Upper lobe of left lung (tissue), 6 donors: ENCODE measurements around the gene LILRB5. TPM values are rescaled to one million over a fixed set of nuclear protein-coding genes. Genes with fewer than 3 reads are reported as not detected.
"Not testable (repeated sequence)": the region's sequence is repeated elsewhere in the genome, so short reads cannot be mapped to it uniquely, and the experiment has no call there.

Experiments used
- ATAC-seq, 2 donors: fragments of 200-7000 bp; cut with Tn5 transposase; one replicate each; pipeline ENCODE4 v1.9.1; 2022; ENCODE audit warnings: mild to moderate bottlenecking in 2 of 2, moderate library complexity in 2 of 2; ENCODE audit not compliant: low FRiP score in 2 of 2
- DNase-seq, 2 donors: peaks; one replicate each; pipeline ENCODE4 v3.0.0-alpha.2; 2019 to 2020
- H3K27ac ChIP-seq, 4 donors: fragments of 200-600 bp; sonication (generic); one replicate each; pipeline ENCODE4 v1.5.1; 2016 to 2019
- H3K27me3 ChIP-seq, 4 donors: fragments of 200-600 bp; sonication (generic); one replicate each; pipeline ENCODE4 v1.5.1; 2017 to 2019
- H3K36me3 ChIP-seq, 4 donors: fragments of 200-600 bp; sonication (generic); one replicate each; pipeline ENCODE4 v1.5.1; 2016 to 2019
- H3K4me1 ChIP-seq, 4 donors: fragments of 200-600 bp; sonication (generic); one replicate each; pipeline ENCODE4 v1.5.1; 2018 to 2019
- H3K4me3 ChIP-seq, 4 donors: fragments of 200-600 bp; sonication (generic); one replicate each; pipeline ENCODE4 v1.5.1; 2017 to 2019; ENCODE audit warnings: mild to moderate bottlenecking in 2 of 4, moderate library complexity in 1 of 4
- H3K9me3 ChIP-seq, 4 donors: fragments of 200-600 bp; sonication (generic); one replicate each; pipeline ENCODE4 v1.5.1; 2018 to 2019
- CTCF ChIP-seq, 6 experiments: fragments of 450-650 bp in 4 of 6; fragments of 200-600 bp in 2 of 6; sonication (generic) in 2 of 6; IDR thresholded peaks; one replicate each; pipeline ENCODE4 v1.5.1; 2016 to 2019; ENCODE audit warnings: antibody characterized with exemption in 6 of 6
- EP300 ChIP-seq, 4 donors: sonication (generic); formaldehyde crosslinking; IDR thresholded peaks; one replicate each; pipeline ENCODE4 v1.5.1; 2017; ENCODE audit warnings: antibody characterized with exemption in 4 of 4, control low read depth in 2 of 4
- POLR2A ChIP-seq, 4 donors: fragments of 450-650 bp; IDR thresholded peaks; one replicate each; pipeline ENCODE4 v1.5.1; 2016 to 2017; ENCODE audit warnings: antibody characterized with exemption in 4 of 4, mild to moderate bottlenecking in 2 of 4
- POLR2AphosphoS5 ChIP-seq, 2 donors: sonication (generic); formaldehyde crosslinking; IDR thresholded peaks; one replicate each; pipeline ENCODE4 v1.5.1; 2017; ENCODE audit warnings: antibody characterized with exemption in 2 of 2
- WGBS, 2 donors: methylation state at CpG; one replicate each; pipeline ENCODE4 v1.1.5; 2017 to 2018; 5-methylcytosine and 5-hydroxymethylcytosine counted together
- total RNA-seq, 6 donors: library from RNA; depleted of rRNA in 4 of 6; stranded (reverse); fragments of >200 nt in 4 of 6; gene quantifications; one replicate each; pipeline versions ENCODE4 v1.1.0 to v1.2.1, GENCODE V29; 2016 to 2021
- donor health status: DM: no; HTN: no; CAD: no; lungs with moderate emphysema.
- donor health status: DM: no; HTN: yes; CAD: no; lungs with severe emphysema.

Gene LILRB5
- total RNA-seq, 6 donors from 2014 or later = 5.1 to 54.5 (median 10.0) TPM

GRCh38 chr19:54252845-54253244, 4.2 kb downstream of the LILRB5 start:
- Histone ChIP-seq H3K9me3 (no peaks in the 10 kb centered on the region), H3K4me3 (no peak overlapping the region), H3K4me1 (peaks cover 0 to 6% (median 0%) of the 10 kb centered on the region in 4 donors), H3K27ac (no peak overlapping the region), H3K27me3 (peaks cover 0 to 4% (median 0%) of the 10 kb centered on the region in 4 donors), H3K36me3 (no peaks in the 10 kb centered on the region)
- TF ChIP-seq POLR2AphosphoS5 (IDR thresholded peaks at IDR 0.05) = no peak
- TF ChIP-seq EP300 (IDR thresholded peaks at IDR 0.05) = no peak
- no peak for TF ChIP-seq CTCF (IDR thresholded peaks at IDR 0.05)
- TF ChIP-seq POLR2A (IDR thresholded peaks at IDR 0.05) = no peak
- DNase-seq (no peak), ATAC-seq (no peak)
- WGBS, 2 donors = 81 to 82% methylated on average over 9 to 11 of the region's 11 CpGs

- H3K27me3 ChIP-seq = peaks cover 0 to 4% (median 0%) of the 10 kb centered on the region in 4 donors
- no peak overlapping the region for H3K4me3 ChIP-seq
- H3K4me1 ChIP-seq = peaks cover 2 to 10% (median 4%) of the 10 kb centered on the region in 4 donors
- DNase-seq = no peak
- H3K27ac ChIP-seq = no peak overlapping the region
- TF ChIP-seq POLR2A (IDR thresholded peaks at IDR 0.05) (no peak), CTCF (IDR thresholded peaks at IDR 0.05) (no peak), POLR2AphosphoS5 (IDR thresholded peaks at IDR 0.05) (no peak), EP300 (IDR thresholded peaks at IDR 0.05) (no peak)
- WGBS, 2 donors = 74 to 81% methylated on average over 7 to 9 of the region's 9 CpGs
- ATAC-seq = no peak
- no peaks in the 10 kb centered on the region for H3K9me3 ChIP-seq
- no peaks in the 10 kb centered on the region for H3K36me3 ChIP-seq
These were observed 4.8 kb downstream of the LILRB5 start for GRCh38 chr19:54252243-54252642.

GRCh38 chr19:54248016-54248601, 9.0 kb downstream of the LILRB5 start:
- Histone ChIP-seq H3K27ac (peak overlapping the region; percentile 53 to 82 (median 78)), H3K27me3 (no peaks in the 10 kb centered on the region), H3K36me3 (no peaks in the 10 kb centered on the region), H3K4me1 (peaks cover 2 to 8% (median 5%) of the 10 kb centered on the region in 4 donors), H3K4me3 (no peak overlapping the region), H3K9me3 (no peaks in the 10 kb centered on the region)
- DNase-seq (peak in 1 of 2 donors; percentile 70), ATAC-seq (peak; percentile 74 to 90)
- WGBS, 2 donors = 38 to 57% methylated on average over 7 to 8 of the region's 8 CpGs
- peak; percentile 24 to 59 for TF ChIP-seq POLR2AphosphoS5 (IDR thresholded peaks at IDR 0.05)
- TF ChIP-seq EP300 (IDR thresholded peaks at IDR 0.05) = no peak
- TF ChIP-seq POLR2A (IDR thresholded peaks at IDR 0.05) = no peak

- Histone ChIP-seq H3K36me3 (no peaks in the 10 kb centered on the region), H3K27ac (peak overlapping the region; percentile 51 to 82 (median 78)), H3K27me3 (no peaks in the 10 kb centered on the region), H3K9me3 (no peaks in the 10 kb centered on the region), H3K4me3 (no peak overlapping the region), H3K4me1 (peaks cover 2 to 8% (median 5%) of the 10 kb centered on the region in 4 donors)
- WGBS, 2 donors = 84 to 86% methylated on average over 18 to 20 of the region's 20 CpGs
- ATAC-seq (peak; percentile 32 to 59), DNase-seq (no peak)
- TF ChIP-seq POLR2AphosphoS5 (IDR thresholded peaks at IDR 0.05) (no peak), CTCF (IDR thresholded peaks at IDR 0.05) (no peak), POLR2A (IDR thresholded peaks at IDR 0.05) (no peak), EP300 (IDR thresholded peaks at IDR 0.05) (no peak)
These were observed 9.8 kb downstream of the LILRB5 start for GRCh38 chr19:54247106-54247930.

- Histone ChIP-seq H3K27ac (no peak overlapping the region), H3K36me3 (no peaks in the 10 kb centered on the region), H3K9me3 (no peaks in the 10 kb centered on the region), H3K27me3 (no peaks in the 10 kb centered on the region), H3K4me1 (peaks cover 2 to 8% (median 5%) of the 10 kb centered on the region in 4 donors), H3K4me3 (no peak overlapping the region)
- ATAC-seq (peak in 1 of 2 donors; percentile 23), DNase-seq (no peak)
- TF ChIP-seq POLR2A (IDR thresholded peaks at IDR 0.05) = no peak
- TF ChIP-seq POLR2AphosphoS5 (IDR thresholded peaks at IDR 0.05) = no peak
- no peak for TF ChIP-seq CTCF (IDR thresholded peaks at IDR 0.05)
- TF ChIP-seq EP300 (IDR thresholded peaks at IDR 0.05) = no peak
- 76 to 84% methylated on average over 3 of the region's 3 CpGs for WGBS, 2 donors
These were observed 11.1 kb downstream of the LILRB5 start for GRCh38 chr19:54245936-54246335.

- DNase-seq, H3K36me3 ChIP-seq, ATAC-seq, H3K4me3 ChIP-seq, H3K9me3 ChIP-seq, H3K4me1 ChIP-seq, H3K27me3 ChIP-seq, H3K27ac ChIP-seq: not testable (repeated sequence)
- 67% methylated on average over 1 of the region's 8 CpGs; no CpG with 5 or more reads in 1 of the 2 donors for WGBS, 2 donors
These were observed 13.3 kb downstream of the LILRB5 start for GRCh38 chr19:54243809-54244208.

- H3K9me3 ChIP-seq, H3K36me3 ChIP-seq, H3K27me3 ChIP-seq, H3K4me1 ChIP-seq: not testable (repeated sequence)
- ATAC-seq = peak; percentile 52 to 86
- Histone ChIP-seq H3K27ac (peak within 1 kb of the TSS in 1 of 4 donors; percentile 67), H3K4me3 (peak within 1 kb of the TSS in 1 of 4 donors; percentile 19)
- peak in 1 of 2 donors; percentile 60 for DNase-seq
- WGBS, 2 donors = 51% methylated on average over 6 of the region's 6 CpGs; no CpG with 5 or more reads in 1 of the 2 donors
These were observed 14.4 kb downstream of the LILRB5 start, which contains the start of gene LILRA6 for GRCh38 chr19:54242646-54243045. Gene LILRA6 (minus strand): TSS chr19:54242790.
